Lung (tissue), 12 donors: ENCODE results near the gene LZTS2. TPM values are rescaled to one million over a fixed set of nuclear protein-coding genes. Genes with fewer than 3 reads are reported as not detected.

Source experiments
- ATAC-seq: fragments of 200-7000 bp; cut with Tn5 transposase; one replicate; pipeline ENCODE4 v1.9.1; 2020; ENCODE audit warnings: moderate number of reproducible peaks; ENCODE audit not compliant: insufficient read depth, low FRiP score
- DNase-seq, 3 donors: peaks; one replicate each; pipeline ENCODE4 v3.0.0-alpha.2; 2013 to 2017
- H3K27ac ChIP-seq, 2 donors: one replicate each; pipeline ENCODE4 v1.5.1; 2013; ENCODE audit warnings: mild to moderate bottlenecking in 2 of 2, moderate library complexity in 2 of 2, control low read depth in 1 of 2, inconsistent platforms in 1 of 2, low read depth in 1 of 2, low read length in 1 of 2
- H3K27me3 ChIP-seq, 3 donors: one replicate each; pipeline ENCODE4 v1.5.1; 2013; ENCODE audit warnings: low read length in 2 of 3; ENCODE audit not compliant: control insufficient read depth in 3 of 3, insufficient read depth in 3 of 3
- H3K36me3 ChIP-seq, 4 donors: one replicate each; pipeline ENCODE4 v1.5.1; 2013; ENCODE audit warnings: low read length in 4 of 4, mild to moderate bottlenecking in 1 of 4, moderate library complexity in 1 of 4; ENCODE audit not compliant: control insufficient read depth in 4 of 4, insufficient read depth in 4 of 4
- H3K4me1 ChIP-seq, 5 donors: one replicate each; pipeline ENCODE4 v1.5.1; 2013; ENCODE audit warnings: low read length in 5 of 5, mild to moderate bottlenecking in 2 of 5, moderate library complexity in 1 of 5; ENCODE audit not compliant: control insufficient read depth in 5 of 5, insufficient read depth in 5 of 5
- H3K4me3 ChIP-seq: one replicate; pipeline ENCODE4 v1.5.1; 2013; ENCODE audit warnings: mild to moderate bottlenecking, control low read depth, moderate library complexity
- H3K9ac ChIP-seq, 2 donors: one replicate each; pipeline ENCODE4 v1.5.1; 2013; ENCODE audit warnings: low read length in 2 of 2, control low read depth in 1 of 2; ENCODE audit not compliant: insufficient read depth in 1 of 2
- H3K9me3 ChIP-seq, 4 donors: one replicate each; pipeline ENCODE4 v1.5.1; 2013; ENCODE audit warnings: low read length in 3 of 4, mild to moderate bottlenecking in 1 of 4, moderate library complexity in 1 of 4; ENCODE audit not compliant: control insufficient read depth in 4 of 4, insufficient read depth in 3 of 4
- CTCF ChIP-seq: IDR thresholded peaks from 2 replicates; pipeline ENCODE4 v1.5.1; 2012; ENCODE audit warnings: mild to moderate bottlenecking; ENCODE audit errors: control extremely low read depth, extremely low read depth
- WGBS, 2 donors: extraction: QIAGEN DNeasy Blood & Tissue Kit; methylation state at CpG; one replicate each; pipeline ENCODE4 v1.1.7; 2013; 5-methylcytosine and 5-hydroxymethylcytosine counted together
- polyA plus RNA-seq, 2 donors: library from polyadenylated mRNA; stranded (reverse); fragments of 200-250 nt; gene quantifications; one replicate each; pipeline ENCODE4 v1.2.1, GENCODE V29; 2013
- total RNA-seq, 2 donors: library from RNA; depleted of rRNA in 1 of 2; stranded (reverse); fragments of >200 nt in 1 of 2; gene quantifications; one replicate each; pipeline ENCODE4 v1.2.1, GENCODE V29; 2014 to 2021
- donor health status: control.
- donor health status: control.
- donor health status: Bipolar disorder and iron deficiency.
- donor health status: healthy.
- donor health status: DM: yes; HTN: yes; CAD: no.

Gene LZTS2
- total and polyA plus RNA-seq, 4 donors, result 44.5 to 76.8 (median 55.6) TPM

DNA sequence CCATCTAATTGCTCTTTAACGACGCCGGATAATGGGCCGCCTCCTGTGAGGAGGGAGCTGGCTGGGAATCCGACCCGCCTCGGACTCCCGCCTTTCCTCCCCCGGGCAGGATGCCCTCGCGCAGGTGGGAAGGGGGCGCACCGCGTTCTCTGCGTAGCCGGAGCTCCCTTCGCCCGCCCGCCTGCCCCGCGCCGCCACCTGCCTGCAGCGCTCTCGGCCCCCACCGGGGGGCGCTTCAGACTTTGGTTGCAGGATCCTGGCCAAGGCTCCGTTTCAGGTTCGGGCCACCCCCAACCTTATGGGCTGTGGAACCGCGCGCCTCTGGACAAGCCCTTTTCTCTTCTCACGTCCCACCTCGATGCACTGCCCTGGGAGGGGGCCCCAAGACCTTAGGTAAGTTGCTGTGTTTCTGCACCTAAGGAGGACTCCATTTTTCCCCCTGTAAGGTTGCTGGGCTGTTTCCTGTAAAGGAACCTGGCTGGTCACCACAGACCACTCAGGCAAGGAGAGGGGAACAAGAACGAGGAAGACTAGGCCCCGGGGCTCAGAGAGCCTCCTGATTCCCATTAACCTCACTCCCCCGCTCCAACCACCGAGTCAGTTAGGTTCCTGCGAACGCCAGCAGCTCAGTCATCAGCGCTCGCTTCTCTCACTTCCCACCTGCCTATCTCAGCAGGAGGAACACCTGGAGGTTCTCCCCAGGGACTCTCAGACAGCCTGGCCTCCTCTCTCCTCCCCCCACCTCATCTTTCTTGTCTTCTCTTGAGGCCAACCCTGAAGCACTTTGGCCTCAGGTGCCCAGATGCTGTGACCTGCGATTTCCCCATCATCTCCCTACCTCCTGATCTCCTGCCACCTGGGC is 50.8 kb downstream of the LZTS2 start:
- Histone ChIP-seq H3K27me3 (peaks cover 0 to 60% (median 50%) of the 10 kb centered on the region in 3 donors), H3K9me3 (no peaks in the 10 kb centered on the region), H3K27ac (no peak overlapping the region), H3K4me1 (peaks cover 0 to 16% (median 0%) of the 10 kb centered on the region in 5 donors), H3K9ac (no peak overlapping the region), H3K4me3 (no peak overlapping the region), H3K36me3 (no peaks in the 10 kb centered on the region)
- TF ChIP-seq CTCF, result peak; percentile 43
- ATAC-seq (peak; percentile 84), DNase-seq (peak; percentile 30 to 66 (median 34))
- 13 to 14% methylated on average over 42 of the region's 42 CpGs for WGBS, 2 donors

- Histone ChIP-seq H3K9ac (no peak overlapping the region), H3K27ac (no peak overlapping the region), H3K4me3 (no peak overlapping the region), H3K27me3 (peaks cover 0 to 44% (median 38%) of the 10 kb centered on the region in 3 donors), H3K9me3 (no peaks in the 10 kb centered on the region), H3K4me1 (peaks cover 0 to 10% (median 0%) of the 10 kb centered on the region in 5 donors), H3K36me3 (no peaks in the 10 kb centered on the region)
- DNase-seq (no peak), ATAC-seq (no peak)
- TF ChIP-seq CTCF, result no peak
- WGBS, 2 donors, result 93 to 98% methylated on average over 3 of the region's 3 CpGs
These were observed 52.7 kb downstream of the LZTS2 start for GRCh38 chr10:101052285-101052684.

DNA sequence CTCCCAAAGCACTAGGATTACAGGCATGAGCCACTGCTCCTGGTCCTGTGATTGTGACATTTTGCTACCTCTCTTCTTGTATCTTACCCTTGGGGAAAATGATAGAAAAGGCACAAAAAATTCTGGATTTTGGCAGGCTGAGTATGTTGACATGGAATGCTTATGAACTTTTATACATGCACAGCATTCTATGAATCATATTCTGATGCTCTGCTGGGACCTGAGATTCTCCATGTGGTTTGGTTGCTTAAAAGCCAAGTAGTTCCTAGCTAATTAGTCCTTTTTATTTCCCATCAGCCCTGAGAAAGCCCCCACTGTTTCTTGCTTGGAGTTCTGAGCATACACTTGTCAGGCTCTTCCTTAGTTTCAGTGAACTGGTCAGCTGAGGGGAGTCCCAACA is 53.9 kb downstream of the LZTS2 start:
- H3K4me1 ChIP-seq, result peaks cover 0 to 7% (median 0%) of the 10 kb centered on the region in 5 donors
- DNase-seq, result no peak
- H3K9me3 ChIP-seq, result no peaks in the 10 kb centered on the region
- peaks cover 0 to 31% (median 26%) of the 10 kb centered on the region in 3 donors for H3K27me3 ChIP-seq
- no peak overlapping the region for H3K9ac ChIP-seq
- no peak for TF ChIP-seq CTCF
- H3K36me3 ChIP-seq, result no peaks in the 10 kb centered on the region
- ATAC-seq, result no peak
- H3K27ac ChIP-seq, result no peak overlapping the region
- no peak overlapping the region for H3K4me3 ChIP-seq
